SK-N-DZ (cell line): Measurements from ENCODE around the gene DCST1.
A peak's percentile ranks its signal among the peaks of the same experiment; 100 is the strongest.

ENCODE experiments used
- DNase-seq: peaks from one replicate; pipeline ENCODE4 v3.0.0-alpha.2; 2015; ENCODE audit warnings: low spot score

The DCST1 gene

DNA sequence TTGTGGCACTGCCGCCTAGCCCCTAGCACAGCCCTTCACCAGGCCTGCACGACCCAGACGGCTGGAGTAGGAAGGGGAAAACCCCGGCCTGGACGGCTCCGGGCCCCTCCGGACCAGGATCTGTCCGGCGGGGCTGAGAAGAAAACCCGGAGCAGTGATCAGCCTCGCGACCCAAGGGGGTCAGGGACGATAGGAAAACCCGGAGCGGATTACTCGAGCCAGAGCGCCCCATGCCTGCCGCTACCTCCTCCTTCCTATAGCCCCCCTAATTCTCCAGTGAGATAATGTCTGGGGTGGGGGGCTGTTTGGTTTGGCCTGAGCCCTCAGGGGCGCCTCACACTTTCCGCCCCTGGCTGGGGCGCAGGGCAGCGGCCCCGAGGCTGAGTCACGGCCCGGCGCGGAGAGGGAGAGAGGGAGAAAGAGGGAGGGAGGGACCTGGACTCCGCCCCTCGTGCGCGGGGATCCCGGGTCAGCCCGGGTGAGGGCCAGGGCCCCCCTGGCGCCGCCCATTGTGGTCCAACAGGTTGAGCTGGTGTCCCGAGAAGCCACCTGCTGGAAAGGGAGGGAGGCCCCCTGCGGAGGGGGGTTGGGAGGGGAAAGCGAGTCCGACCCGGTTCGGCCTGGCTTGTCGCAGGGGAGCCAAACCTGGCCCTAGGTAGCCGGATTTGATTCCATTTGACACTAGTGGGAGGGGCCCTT is 32.7 kb upstream of the DCST1 start:
- DNase-seq: peak; percentile 96

DNA sequence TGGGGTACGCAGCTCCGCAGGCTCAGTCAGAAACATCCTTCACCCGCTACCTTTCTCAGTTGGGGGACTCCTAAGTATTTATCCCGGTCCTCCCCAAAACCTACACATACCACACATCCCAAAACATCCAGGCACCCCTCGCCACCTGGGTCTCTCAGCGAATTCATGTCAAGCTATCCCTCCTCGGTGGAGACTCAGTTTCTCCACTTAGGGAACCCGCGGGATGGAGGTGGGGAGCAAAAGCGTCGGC is 32.3 kb upstream of the DCST1 start:
- no peak for DNase-seq

DNA sequence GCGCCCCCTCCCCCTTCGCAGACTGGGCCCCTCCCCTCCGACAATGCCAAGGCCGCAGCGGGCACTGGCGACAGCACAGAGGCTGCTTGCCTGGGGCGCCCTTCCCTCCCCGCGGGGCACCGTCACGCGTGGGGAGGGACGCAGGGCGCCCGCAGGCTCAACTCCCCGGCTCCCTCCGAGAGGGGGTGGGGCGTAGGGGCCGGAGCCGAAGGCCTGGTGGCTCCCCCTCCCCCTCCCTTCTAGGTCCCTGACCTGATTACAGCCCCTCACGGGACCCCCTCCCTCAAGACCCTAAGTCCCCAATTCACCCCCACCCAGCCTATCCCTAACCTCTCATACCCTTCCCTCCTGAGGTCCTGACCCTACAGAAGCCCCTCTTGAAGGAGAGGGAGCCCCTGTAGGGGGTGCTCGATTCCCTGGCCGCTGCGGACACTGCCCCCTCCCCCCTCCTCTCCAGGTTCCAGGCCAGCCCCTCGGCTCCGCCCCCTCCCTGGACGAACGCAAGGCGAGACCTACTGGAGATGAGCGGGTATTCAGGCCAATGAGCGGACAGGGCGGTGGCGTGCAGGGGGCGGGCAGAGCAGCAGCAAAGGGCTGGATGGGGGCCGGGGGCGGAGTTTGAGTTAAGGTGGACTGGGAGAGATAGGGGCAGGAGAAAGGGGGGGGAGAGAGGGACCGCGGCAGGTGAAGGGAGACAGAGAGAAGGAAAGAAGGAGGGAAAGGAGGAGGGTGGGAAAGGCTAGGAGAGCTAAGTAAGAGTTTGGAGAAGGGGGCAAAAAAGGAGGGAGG is 31.8 kb upstream of the DCST1 start:
- DNase-seq: peak; percentile 99

DNA sequence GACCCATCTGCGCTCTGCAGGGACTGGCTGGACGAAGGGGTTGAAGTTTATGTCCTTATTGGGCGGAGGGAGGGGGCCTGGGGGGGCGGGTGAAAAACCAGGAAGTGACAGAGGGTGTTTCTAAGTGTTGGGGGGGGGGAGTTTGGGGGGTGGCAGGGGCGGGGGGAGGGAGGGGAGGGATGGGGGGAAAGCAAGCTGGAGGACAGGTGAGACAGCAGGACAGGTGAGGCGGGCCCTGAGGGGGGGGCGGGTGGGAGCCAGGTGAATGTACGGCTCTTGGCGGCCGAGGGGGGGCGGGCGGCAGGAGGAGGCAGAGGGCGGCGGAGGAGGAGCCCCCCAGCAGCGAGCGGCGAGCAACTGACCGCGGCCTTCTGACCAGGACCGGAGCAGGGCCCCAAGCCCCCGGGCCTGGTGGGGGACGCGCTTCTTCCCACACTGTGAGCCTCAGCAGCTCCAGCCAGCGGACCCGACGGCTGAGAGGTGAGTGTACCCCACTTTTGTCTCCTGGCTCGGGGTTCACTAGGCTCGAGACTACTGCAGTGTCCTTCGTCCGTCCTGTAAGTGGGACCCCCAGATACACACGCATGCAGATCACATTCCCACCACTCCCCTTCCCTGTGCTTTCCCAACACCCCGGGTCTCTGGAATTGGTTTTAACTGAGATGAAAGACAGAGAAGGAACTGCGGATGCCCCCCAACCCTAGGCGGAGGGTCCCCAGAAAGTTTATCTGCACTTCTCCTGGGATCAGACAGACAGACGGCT is 31.0 kb upstream of the DCST1 start, which contains the start of gene ZBTB7B:
ZBTB7B (plus strand) TSS at position 339 of the 763 bp plus-strand sequence. CDS start 11,859 bp downstream, outside the sequence.
- no peak for DNase-seq

DNA sequence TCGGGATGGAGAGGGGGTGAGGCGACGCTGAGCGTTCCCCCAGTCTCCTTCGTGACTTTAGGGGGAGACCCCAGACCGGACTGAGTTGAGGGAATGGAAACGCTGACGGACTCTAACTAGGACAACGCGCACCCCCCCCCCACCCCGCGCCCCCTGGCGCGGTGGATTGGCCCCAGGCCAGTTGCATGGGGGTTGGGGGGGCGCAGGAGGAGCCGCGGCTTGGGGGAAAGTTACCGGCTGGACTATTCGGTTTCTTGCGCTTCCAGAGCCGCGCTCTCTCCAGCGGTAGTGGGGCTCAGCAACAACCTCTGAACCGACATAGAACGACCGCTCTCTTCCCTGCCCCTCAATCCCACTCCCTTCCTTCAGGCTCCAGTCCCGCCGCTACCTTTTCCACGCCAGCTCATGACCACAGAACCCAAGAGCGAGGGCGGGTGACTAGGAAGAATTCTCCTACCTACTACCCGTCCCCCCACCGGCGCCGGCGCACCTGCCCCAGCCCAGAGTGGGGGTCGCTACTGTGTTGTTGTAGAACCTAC is 30.3 kb upstream of the DCST1 start:
- no peak for DNase-seq

DNA sequence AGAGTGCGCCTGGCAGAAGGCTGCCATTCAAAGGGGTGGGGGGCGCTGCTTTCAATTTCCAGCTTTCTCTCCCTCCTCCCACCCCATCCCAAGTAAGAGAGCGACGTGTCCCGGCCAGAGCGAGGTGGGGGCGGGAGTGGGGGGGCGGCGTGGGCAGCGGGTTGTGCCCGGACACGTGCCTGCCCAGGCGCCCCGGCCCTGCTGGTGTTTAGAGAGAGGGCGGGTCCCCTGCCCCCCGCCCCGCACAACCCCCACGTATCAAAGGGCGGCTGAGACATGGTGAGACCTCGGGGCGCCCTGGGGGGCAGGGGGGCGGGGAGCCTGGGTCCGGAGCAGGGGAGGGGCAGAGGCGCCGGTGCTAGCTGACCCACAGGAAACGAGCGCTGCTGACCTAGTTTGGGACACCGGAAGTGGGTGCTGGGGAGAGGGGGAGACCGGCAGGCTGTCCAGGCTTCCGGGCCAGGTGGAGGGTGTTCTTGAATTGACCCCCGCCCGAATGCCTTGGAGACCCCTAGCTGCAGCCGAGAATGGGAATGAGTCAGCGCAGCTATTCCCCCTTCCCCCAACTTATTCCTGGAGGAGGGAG is 29.8 kb upstream of the DCST1 start:
- DNase-seq: no peak

DNA sequence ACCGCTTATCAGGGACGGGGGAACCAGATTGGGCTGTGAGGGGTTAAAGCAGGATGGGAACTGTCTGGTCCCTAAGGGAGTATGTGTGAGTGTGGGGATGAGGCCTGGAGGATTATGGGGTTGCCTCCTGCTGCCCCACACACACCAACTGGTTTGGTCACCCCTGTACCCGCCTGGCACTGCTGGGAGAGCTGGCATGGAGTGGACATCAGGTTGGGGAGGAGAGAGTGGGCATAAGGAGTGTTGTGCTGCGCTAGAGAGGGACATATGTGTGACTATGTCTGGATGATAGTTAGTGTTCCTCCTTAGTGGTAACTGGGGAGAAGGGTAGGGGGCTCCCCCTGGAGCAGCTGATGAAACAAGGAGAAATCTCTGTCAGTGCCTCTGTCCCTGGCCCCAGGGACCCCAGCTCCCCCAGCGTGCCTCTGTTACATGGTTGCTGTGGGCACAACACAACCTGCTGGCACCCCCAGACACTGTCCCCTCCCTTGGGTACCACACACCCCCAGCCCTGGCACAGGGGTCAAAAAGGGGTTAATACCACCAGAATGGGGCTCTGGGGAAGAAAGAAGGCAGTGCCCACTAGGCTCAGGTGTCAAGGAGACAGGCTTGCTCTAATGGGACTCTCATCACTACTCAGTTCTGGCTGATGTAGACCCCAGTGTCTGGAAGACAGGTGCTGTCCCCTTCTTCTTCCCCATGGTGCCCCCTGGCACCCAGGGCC is 29.1 kb upstream of the DCST1 start:
- DNase-seq: no peak

DNA sequence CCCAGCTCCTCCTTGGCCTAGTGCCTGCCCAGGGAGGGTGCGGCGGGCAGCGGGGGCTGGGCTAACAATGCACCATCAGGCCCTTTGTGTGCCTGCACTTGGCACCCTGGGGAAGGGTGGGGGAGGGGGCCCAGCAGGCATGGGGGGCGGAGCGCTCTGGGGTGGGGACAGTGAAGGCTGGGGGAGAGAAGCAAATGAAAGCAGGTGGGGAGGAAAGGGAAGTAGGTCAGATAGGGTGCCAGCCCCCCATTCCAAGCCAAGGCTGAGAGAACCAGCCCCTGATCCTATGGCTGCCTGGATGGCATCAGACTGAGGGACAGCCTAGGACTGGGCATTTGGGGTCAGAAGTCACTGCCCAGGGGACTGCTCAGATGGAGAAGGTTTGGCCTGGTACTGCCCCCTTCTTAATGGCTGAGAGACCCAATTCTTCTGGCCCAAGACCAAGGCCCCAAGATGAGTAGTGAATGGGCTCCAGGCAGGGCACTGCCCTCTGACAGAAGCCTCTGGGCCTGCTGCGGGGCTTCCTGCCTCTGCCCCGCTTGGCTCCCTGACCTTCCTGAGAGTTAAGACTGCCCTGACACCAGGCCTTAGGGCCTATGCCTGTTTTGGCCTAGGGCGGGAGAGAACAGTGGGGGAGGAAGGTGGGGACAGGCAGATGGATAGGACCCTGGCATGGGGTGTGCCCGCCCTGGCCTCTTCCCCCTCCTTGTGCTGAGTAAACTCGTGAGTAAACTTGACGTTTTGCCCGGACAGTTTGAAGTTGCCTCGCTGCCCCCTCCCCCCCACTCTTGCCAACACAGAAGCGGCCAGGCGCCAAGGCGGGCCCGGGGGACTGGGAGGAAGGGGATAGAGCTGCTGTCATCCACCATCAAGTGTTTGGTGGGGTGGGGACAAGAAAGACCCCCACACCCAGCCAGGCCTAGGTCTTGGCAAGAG is 28.3 kb upstream of the DCST1 start:
- DNase-seq: no peak

DNA sequence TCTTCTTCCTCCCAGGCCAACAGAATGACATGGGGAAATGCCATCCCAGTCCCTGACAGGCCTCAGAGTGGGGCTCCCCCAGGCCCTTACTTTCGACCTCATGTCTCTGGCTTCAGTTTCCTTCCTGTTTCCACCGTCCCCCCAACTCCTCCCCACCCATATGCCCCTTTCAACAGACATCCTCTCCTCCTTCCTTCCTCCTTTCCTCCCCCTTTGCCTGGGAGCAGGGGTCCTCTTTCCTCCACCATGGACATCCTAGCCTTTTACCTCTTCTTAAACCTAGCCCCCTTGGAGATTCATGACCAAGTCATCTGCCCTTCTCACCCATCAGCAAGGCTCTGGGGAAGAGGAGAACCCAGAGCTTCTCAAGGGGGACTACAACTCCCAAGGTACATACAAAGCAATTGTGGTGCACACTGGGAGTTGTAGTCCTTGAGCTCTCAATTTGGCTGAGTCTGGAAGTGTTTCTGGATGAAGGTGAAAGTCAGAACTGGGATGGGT is 27.0 kb upstream of the DCST1 start:
- DNase-seq: peak; percentile 68

DNA sequence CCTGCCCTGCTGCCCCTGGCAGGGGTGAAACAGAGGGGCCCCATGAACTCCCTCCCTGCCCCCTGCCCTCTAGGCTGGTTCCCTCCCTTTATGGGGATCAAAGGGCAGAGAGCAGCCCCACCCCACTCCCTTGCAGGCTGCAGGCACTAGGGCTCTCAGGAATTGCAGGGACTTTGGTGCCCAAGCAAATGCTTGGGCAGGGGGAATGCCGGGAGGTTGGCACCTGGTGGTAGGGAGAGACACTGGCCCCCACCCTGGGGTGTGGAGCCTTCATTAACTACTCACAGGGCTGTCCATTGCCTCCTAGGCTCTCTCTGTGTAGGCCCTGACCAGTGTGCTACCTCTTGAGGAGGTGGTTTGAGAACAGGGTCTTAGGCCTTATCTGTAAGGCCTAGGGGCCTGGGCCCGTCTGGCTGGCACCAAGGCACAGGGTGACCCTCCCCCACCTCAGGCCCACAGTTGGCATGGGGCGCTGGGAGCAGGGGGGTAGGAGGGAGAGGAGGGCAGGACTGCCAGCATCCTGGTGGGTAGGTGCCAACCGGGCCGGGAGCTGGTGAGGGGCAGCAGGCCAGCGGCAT is 26.3 kb upstream of the DCST1 start:
- no peak for DNase-seq

DNA sequence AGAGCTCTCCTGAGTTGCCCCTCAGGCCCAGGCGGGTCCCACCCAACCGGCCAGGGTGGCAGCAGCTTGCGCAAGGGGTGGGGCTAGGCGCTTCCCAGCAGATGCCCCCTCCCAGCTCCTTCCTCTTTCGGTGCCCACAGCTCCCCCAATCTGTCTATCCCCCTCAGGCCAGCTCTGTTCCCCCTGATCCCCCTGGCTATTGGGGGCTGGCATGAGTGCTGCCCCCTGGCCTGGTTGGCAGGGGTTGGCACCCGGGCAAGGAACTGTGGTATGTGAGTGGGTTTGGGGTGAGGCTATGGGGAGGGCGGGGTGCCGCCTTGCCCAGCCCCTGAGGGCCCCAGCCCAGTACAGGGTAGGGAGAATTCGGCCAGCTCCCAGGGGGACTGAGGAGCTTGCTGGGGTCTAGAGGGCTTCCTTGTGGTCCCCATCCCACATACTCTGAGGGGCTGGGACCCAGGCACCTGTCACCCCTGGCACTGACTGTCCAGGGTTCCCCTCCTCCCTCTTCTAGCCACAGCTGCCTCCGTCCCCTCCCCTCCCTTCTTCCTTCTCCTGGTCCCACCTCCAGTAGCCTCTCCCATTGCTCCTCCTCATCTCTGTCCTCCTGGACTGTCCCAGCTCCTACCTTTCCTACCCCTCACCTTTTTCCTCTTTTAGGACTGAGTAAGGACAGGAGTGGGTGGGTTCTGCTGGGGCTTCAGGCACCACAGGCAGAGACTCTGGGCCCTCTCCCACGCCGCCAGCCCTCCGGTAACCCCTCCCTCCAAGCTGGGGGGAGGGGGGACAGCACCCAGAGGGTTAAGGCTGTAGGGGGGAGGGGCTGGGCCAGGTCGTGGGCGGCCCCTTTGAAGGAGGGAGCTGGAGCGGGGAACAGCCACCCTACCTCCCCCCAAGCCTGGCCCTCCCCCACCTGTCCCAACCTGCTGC is 25.3 kb upstream of the DCST1 start:
- DNase-seq: no peak

DNA sequence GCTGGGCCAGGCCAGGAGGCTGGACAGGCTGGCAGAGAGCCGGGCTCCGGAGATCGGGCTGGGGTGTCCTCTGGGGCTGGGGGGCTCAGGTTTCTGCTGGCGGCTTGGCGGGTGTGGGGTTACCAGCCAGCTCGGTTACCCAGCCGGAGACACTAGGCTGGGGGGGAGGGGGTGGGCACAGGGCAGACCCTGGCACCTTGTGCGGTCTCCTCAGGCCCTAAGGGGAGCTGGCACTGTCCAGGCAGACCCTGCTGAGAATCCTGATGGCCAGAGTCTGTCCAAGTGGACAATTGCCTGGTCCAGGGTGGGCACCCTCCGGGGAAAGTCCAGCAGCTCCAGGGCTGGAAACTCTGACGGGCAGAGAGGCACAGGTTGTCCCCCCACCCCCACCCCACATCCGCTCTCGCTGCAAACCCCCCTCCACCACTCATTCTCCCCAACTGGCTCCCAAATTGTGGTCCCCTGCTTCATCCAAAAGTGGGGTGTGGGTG is 24.4 kb upstream of the DCST1 start:
- DNase-seq: no peak

DNA sequence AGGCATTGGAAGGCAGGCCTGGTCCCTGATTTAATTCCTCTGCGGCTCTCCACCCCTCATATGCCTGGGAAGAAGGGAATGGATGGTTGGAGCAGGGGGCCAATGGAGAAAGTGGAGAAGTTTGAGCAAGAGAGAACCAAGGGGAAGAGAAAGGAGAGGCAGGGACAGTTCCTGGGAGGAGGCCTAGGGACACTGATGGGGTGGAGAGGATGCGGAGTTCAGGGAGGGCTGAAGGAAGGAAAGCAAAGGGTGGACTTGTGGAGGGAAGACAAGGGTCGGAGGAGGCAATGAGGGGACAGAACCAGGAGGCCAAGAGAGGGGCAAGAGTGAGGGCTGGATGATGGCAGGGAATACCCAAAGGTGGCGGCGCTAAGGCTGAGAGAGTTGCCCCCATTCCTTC is 23.9 kb upstream of the DCST1 start:
- no peak for DNase-seq

DNA sequence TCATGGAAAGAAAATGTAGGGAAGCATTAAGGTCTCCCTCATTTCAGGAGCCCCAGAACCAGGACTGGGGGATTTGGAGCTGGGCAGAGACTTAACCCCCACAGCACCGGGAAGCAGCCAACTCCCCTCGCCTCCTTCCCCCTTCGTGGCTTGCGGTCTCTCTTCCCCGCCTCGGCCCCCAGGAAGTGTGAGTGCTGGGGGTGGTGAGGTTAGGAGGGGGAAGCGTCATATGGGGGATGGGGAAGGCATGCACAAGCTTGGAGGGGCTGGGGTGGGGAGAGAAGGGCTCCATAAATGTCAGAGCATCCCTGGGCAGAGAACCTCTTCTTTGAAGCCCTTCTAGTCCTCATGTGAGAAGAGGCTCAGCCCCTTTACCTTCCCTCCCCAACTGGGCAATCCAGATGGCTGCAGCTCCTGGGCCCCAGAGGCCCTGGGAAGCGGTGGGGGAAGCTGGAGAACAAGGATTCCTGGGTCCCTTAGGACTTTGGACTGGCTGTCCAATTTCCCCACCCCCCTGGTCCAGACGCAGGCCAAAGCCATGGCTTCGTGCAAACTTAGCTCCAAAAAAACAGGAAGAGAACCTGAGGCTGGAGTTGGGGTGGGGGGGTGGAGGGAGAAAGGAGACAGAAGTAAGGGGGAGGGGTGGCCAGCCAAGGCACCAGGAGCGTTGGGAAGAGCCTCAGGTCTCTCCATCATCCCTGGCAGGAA is 23.3 kb upstream of the DCST1 start:
- DNase-seq: no peak

DNA sequence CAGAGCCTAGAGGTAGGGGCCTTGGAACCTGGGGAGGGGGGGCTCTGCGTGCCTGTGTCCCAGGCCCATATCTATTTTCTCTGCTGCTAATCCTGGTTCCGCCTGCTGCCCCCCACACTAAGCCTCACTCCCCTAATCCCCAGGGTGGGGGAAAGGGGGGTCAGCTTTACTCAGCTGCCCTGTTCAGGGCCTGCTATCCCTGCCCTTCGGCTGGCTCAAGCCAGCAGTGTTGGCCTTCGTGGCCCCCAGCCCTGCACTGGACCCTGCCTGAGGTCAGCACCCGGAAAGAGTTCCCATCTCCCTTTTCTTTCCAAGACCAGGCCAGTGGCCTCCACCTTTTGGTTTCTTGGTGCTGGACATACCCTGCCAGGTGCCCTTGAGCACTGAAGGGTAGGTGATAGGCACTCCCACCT is 22.6 kb upstream of the DCST1 start:
- no peak for DNase-seq

DNA sequence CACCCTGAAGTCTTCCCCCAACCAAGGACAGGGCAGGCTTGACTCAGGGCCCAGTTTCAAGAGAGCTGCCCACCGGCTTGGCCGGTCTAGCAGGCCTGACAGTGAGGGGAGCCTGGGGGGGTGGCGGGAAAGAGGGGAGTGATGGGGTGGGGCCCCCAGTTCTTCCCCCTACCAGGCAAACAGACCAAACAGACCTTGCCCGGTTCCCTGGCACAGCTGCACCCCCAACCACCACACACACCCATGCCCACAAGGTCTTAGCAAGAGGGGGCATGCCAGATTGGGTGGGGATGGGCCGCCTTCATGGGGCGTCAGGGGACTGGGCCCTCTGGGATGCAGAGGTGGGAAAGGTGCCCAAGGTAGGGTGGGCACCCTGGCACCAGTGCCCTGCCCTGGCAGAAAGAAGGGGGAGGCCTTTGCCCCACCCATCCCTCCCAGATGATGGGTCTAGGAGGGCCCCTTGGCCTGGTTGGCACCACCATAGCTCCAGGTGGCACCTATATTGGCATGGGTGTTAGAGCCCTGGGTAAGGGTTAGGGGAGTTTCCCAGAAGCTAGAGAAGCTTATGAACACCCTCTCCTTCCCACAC is 22.1 kb upstream of the DCST1 start:
- DNase-seq: no peak

DNA sequence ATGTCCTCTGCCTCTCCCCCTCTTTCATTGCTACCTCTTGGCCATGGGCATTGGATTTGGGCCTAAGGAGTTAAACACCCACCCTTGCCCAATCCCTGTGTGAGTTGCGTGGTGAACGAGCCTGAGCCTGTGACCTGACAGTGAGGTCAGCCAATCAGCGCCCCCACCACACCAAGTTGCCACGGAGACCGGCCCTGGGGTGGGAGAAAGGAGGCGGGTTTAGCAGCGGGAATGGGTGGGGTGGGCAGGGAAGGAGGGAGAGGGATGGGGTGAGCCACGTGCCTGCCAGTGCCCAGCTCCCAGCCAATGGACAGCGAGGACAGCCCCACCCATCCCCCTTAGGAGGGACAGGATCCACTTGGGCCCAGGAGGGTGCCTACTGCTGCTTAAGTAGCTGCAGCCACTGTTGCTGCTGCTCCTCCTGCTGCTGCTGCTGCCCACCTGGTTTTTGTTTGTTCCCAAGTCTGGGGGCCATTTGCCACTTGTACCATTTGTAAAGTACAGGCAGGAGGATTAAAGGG is 21.5 kb upstream of the DCST1 start:
- DNase-seq: peak; percentile 93
